Activated CD8-positive, alpha-beta memory T cell treated with anti-CD3 and anti-CD28 coated beads, Interleukin-2, amount 50 U/mL, for 4 hours (primary cell): ENCODE results near the gene TOMM34.
A peak's percentile ranks its signal among the peaks of the same experiment; 100 is the strongest.

Source experiments
- DNase-seq: peaks from one replicate; pipeline ENCODE4 v3.0.0-alpha.2; 2020

Gene TOMM34

GRCh38 chr20:44960103-44960852 is at the start of gene TOMM34:
Gene TOMM34, minus strand, starts transcription at chr20:44960397. Its CDS starts 64 bp downstream, at chr20:44960333.
- DNase-seq, result peak; percentile 97

- no peak for DNase-seq
These were observed 48.4 kb upstream of the TOMM34 start for GRCh38 chr20:45008521-45009049.

GRCh38 chr20:44997668-44998067 is 37.5 kb upstream of the TOMM34 start:
- no peak for DNase-seq

- no peak for DNase-seq
These were observed 37.0 kb upstream of the TOMM34 start for GRCh38 chr20:44997171-44997570.

GRCh38 chr20:44993343-44993742 is 33.1 kb upstream of the TOMM34 start:
- no peak for DNase-seq

GRCh38 chr20:44990957-44991356 is 30.8 kb upstream of the TOMM34 start:
- DNase-seq, result no peak

GRCh38 chr20:44990425-44990824 is 30.2 kb upstream of the TOMM34 start:
- DNase-seq, result no peak

GRCh38 chr20:44988631-44989171 is 28.5 kb upstream of the TOMM34 start:
- DNase-seq, result no peak

- no peak for DNase-seq
These were observed 23.0 kb upstream of the TOMM34 start for GRCh38 chr20:44983093-44983674.

GRCh38 chr20:44981736-44982406 is 21.7 kb upstream of the TOMM34 start:
- no peak for DNase-seq

- peak; percentile 53 for DNase-seq
These were observed 19.0 kb upstream of the TOMM34 start for GRCh38 chr20:44979090-44979621.

- DNase-seq, result no peak
These were observed 16.5 kb upstream of the TOMM34 start for GRCh38 chr20:44976698-44977097.

GRCh38 chr20:44973053-44973452 is 12.9 kb upstream of the TOMM34 start:
- no peak for DNase-seq

GRCh38 chr20:44970243-44970757 is 10.1 kb upstream of the TOMM34 start:
- DNase-seq, result no peak

GRCh38 chr20:44969300-44969894 is 9.2 kb upstream of the TOMM34 start:
- no peak for DNase-seq

GRCh38 chr20:44967207-44967807 is 7.1 kb upstream of the TOMM34 start:
- DNase-seq, result peak; percentile 30

GRCh38 chr20:44966030-44966961 is 6.1 kb upstream of the TOMM34 start, which contains the start of gene STK4:
Gene STK4, plus strand, starts transcription at chr20:44966512. Its CDS starts 57 bp downstream, at chr20:44966569.
- DNase-seq, result peak; percentile 97

- no peak for DNase-seq
These were observed 5.4 kb upstream of the TOMM34 start for GRCh38 chr20:44965651-44966029.

- no peak for DNase-seq
These were observed 3.4 kb upstream of the TOMM34 start for GRCh38 chr20:44963325-44964215.

- no peak for DNase-seq
These were observed 2.3 kb upstream of the TOMM34 start for GRCh38 chr20:44962483-44962882.
